ENCODE measurements around the gene CHSY1. TPM values are rescaled to one million over a fixed set of nuclear protein-coding genes. Genes with fewer than 3 reads are reported as not detected.

The CHSY1 gene
- total and polyA plus RNA-seq, 10 of the 15 experiments (the other 5 are each of a cell fraction or from before 2014, with no cell fraction given), result 1.4 to 31.2 (median 10.5) TPM

DNA sequence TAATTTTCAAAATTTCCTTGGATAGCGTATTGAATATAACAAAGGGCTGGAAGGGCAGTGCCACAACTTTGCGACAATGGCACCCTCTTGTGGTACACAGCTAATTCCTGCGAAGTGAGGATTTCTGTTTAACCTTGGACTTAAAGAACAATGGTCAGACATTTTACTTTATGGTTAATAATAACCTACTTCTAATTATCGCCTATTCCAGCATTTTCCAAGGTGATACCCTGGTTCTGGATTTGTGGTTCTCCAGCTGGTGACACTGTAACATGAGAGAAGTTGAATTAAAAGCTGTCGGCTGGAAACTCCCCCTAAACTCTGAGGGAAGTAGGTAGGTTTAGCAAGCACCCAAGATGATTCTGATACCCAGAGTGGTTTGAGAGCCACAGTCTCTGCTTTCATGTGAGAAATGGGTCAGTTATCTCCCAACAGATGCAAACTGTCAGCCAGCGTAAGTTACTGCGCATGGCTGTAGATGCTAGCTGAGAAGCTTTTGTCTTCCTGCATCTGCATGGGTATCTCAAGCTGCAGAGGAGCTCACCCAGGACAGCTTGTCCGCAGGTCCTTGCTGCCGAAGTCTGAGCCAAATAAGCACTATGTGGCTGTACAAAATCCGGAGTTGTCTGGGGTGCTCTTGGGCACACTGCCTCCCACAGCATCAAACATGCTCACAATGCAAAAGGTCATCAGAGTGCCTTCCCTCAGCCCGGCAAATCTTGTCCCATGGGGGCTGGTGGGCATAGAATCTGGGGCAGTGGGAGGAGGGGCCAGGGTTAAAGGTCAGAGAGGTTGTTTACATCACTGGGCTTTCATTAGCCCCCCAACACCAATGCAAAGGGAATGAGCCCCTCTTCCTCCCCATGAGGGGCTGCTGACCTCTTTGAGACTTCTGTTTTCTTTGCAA lies 6.6 kb upstream of the CHSY1 start (continued):
- TF ChIP-seq, protein P1, sequence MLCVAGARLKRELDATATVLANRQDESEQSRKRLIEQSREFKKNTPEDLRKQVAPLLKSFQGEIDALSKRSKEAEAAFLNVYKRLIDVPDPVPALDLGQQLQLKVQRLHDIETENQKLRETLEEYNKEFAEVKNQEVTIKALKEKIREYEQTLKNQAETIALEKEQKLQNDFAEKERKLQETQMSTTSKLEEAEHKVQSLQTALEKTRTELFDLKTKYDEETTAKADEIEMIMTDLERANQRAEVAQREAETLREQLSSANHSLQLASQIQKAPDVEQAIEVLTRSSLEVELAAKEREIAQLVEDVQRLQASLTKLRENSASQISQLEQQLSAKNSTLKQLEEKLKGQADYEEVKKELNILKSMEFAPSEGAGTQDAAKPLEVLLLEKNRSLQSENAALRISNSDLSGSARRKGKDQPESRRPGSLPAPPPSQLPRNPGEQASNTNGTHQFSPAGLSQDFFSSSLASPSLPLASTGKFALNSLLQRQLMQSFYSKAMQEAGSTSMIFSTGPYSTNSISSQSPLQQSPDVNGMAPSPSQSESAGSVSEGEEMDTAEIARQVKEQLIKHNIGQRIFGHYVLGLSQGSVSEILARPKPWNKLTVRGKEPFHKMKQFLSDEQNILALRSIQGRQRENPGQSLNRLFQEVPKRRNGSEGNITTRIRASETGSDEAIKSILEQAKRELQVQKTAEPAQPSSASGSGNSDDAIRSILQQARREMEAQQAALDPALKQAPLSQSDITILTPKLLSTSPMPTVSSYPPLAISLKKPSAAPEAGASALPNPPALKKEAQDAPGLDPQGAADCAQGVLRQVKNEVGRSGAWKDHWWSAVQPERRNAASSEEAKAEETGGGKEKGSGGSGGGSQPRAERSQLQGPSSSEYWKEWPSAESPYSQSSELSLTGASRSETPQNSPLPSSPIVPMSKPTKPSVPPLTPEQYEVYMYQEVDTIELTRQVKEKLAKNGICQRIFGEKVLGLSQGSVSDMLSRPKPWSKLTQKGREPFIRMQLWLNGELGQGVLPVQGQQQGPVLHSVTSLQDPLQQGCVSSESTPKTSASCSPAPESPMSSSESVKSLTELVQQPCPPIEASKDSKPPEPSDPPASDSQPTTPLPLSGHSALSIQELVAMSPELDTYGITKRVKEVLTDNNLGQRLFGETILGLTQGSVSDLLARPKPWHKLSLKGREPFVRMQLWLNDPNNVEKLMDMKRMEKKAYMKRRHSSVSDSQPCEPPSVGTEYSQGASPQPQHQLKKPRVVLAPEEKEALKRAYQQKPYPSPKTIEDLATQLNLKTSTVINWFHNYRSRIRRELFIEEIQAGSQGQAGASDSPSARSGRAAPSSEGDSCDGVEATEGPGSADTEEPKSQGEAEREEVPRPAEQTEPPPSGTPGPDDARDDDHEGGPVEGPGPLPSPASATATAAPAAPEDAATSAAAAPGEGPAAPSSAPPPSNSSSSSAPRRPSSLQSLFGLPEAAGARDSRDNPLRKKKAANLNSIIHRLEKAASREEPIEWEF (IDR thresholded peaks at IDR 0.05; ENCODE audit: insufficient replicate concordance, low read depth, low read length), result no peak
- TF ChIP-seq, protein P2, sequence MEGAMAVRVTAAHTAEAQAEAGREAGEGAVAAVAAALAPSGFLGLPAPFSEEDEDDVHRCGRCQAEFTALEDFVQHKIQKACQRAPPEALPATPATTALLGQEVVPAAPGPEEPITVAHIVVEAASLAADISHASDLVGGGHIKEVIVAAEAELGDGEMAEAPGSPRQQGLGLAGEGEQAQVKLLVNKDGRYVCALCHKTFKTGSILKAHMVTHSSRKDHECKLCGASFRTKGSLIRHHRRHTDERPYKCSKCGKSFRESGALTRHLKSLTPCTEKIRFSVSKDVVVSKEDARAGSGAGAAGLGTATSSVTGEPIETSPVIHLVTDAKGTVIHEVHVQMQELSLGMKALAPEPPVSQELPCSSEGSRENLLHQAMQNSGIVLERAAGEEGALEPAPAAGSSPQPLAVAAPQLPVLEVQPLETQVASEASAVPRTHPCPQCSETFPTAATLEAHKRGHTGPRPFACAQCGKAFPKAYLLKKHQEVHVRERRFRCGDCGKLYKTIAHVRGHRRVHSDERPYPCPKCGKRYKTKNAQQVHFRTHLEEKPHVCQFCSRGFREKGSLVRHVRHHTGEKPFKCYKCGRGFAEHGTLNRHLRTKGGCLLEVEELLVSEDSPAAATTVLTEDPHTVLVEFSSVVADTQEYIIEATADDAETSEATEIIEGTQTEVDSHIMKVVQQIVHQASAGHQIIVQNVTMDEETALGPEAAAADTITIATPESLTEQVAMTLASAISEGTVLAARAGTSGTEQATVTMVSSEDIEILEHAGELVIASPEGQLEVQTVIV (IDR thresholded peaks at IDR 0.05; ENCODE audit: borderline replicate concordance, partially characterized antibody), result no peak
- TF ChIP-seq PAX8 (IDR thresholded peaks at IDR 0.05) (no peak), ZNF274 (IDR thresholded peaks at IDR 0.05; ENCODE audit: insufficient read depth, insufficient read length) (no peak), MEF2A (IDR thresholded peaks at IDR 0.05; ENCODE audit: insufficient read depth, low read depth, low read length) (no peak), CBX5 (IDR thresholded peaks at IDR 0.05; ENCODE audit: low read depth) (no peak), YBX1 (IDR thresholded peaks at IDR 0.05) (no peak), CREM (IDR thresholded peaks at IDR 0.05; ENCODE audit: low read depth) (no peak), RCOR1 (conservative IDR thresholded peaks at IDR 0.05; ENCODE audit: low read depth, low read length) (no peak), IKZF1 (conservative IDR thresholded peaks at IDR 0.05) (peak; percentile 70), CBFB (IDR thresholded peaks at IDR 0.05; ENCODE audit: low read depth) (no peak), MEF2B (IDR thresholded peaks at IDR 0.05; ENCODE audit: partially characterized antibody, poor library complexity, severe bottlenecking) (peak; percentile 48), SIN3A (IDR thresholded peaks at IDR 0.05; ENCODE audit: low read depth, low read length) (no peak), CBX3 (IDR thresholded peaks at IDR 0.05; ENCODE audit: borderline replicate concordance, low read depth) (no peak), BACH1 (IDR thresholded peaks at IDR 0.05; ENCODE audit: borderline replicate concordance) (no peak), DPF2 (IDR thresholded peaks at IDR 0.05) (peak; percentile 34; the same call in 1 of the 2 replicates), EZH2 (IDR thresholded peaks at IDR 0.05; ENCODE audit: borderline replicate concordance, control insufficient read depth, low read depth, low read length) (no peak)
- TF ChIP-seq, protein P3, sequence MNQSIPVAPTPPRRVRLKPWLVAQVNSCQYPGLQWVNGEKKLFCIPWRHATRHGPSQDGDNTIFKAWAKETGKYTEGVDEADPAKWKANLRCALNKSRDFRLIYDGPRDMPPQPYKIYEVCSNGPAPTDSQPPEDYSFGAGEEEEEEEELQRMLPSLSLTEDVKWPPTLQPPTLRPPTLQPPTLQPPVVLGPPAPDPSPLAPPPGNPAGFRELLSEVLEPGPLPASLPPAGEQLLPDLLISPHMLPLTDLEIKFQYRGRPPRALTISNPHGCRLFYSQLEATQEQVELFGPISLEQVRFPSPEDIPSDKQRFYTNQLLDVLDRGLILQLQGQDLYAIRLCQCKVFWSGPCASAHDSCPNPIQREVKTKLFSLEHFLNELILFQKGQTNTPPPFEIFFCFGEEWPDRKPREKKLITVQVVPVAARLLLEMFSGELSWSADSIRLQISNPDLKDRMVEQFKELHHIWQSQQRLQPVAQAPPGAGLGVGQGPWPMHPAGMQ (IDR thresholded peaks at IDR 0.05; ENCODE audit: borderline replicate concordance), result no peak
- TF ChIP-seq, protein P4, sequence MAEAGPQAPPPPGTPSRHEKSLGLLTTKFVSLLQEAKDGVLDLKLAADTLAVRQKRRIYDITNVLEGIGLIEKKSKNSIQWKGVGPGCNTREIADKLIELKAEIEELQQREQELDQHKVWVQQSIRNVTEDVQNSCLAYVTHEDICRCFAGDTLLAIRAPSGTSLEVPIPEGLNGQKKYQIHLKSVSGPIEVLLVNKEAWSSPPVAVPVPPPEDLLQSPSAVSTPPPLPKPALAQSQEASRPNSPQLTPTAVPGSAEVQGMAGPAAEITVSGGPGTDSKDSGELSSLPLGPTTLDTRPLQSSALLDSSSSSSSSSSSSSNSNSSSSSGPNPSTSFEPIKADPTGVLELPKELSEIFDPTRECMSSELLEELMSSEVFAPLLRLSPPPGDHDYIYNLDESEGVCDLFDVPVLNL (IDR thresholded peaks at IDR 0.05; ENCODE audit: low read depth, low read length), result no peak

Data from GM12878 (cell line).